ENCODE data around the gene ERN1. TPM values are rescaled to one million over a fixed set of nuclear protein-coding genes. Genes with fewer than 3 reads are reported as not detected.

Gene ERN1
- total and polyA plus RNA-seq, 2 of the 13 experiments (the other 11 are each of a cell fraction or from before 2014, with no cell fraction given): 6.0 to 12.7 TPM

GRCh38 chr17:64003526-64004121, 126.3 kb downstream of the ERN1 start:
- intact Hi-C loops (cut with micrococcal nuclease; ENCODE audit: unreplicated experiment) (no loop called here), in situ Hi-C loops (cut with HindIII; ENCODE audit: extremely low pct_ligation_motif_present, low pct_unique_long_range_greater_than_20kb) (no loop called here)
- whole genome bisulfite sequencing (ENCODE audit: low lambda C conversion rate): 70% methylated on average over 12 of the region's 13 CpGs
- Histone ChIP-seq H3K4me3 (replicated peaks in 1 of 3; ENCODE audit: insufficient read depth in 1 of 3, low read depth in 2 of 3, low read length in 3 of 3) (no peak overlapping the region), H3K9ac (ENCODE audit: insufficient read depth, low read depth, low read length) (no peak overlapping the region), H4K20me1 (ENCODE audit: insufficient read depth, low read length) (no peaks in the 10 kb centered on the region), H3K27me3 (ENCODE audit: control insufficient read depth in 1 of 2, insufficient read depth in 2 of 2, low read length in 2 of 2) (peaks cover 0 to 3% of the 10 kb centered on the region in 2 experiments; a peak in 1 of 5 replicates), H3K79me2 (ENCODE audit: insufficient read depth, low read length) (no peaks in the 10 kb centered on the region), H3K4me2 (ENCODE audit: low read depth, low read length) (no peak overlapping the region), H3K4me1 (ENCODE audit: insufficient read depth, low read length) (peaks cover 76% of the 10 kb centered on the region), H3K9me3 (ENCODE audit: low read length) (no peaks in the 10 kb centered on the region), H3K36me3 (replicated peaks in 1 of 2; ENCODE audit: control insufficient read depth in 1 of 2, insufficient read depth in 2 of 2, low read length in 2 of 2) (no peaks in the 10 kb centered on the region), H2AFZ (ENCODE audit: low read length) (no peak overlapping the region), H3K27ac (ENCODE audit: extremely low read length, insufficient read depth, low read length) (no peak overlapping the region)
- no TSS peak for BruUV-seq (replicated peaks)
- ChIA-PET CTCF (ENCODE audit: low intra/inter-chr PET ratio, low total read pairs) (no interaction called here), POLR2A (no interaction called here)
- ATAC-seq: no peak
- TF ChIP-seq SATB2 (CRISPR knock-in tag; IDR thresholded peaks at IDR 0.05) (no peak), ZNF207 (IDR thresholded peaks at IDR 0.05; ENCODE audit: borderline replicate concordance) (no peak), NR2F1 (CRISPR knock-in tag; IDR thresholded peaks at IDR 0.05) (no peak), RBM39 (IDR thresholded peaks at IDR 0.05; ENCODE audit: low read depth, low read length, poor library complexity, severe bottlenecking) (no peak), PHF21A (CRISPR knock-in tag; IDR thresholded peaks at IDR 0.05) (no peak), NFAT5 (CRISPR knock-in tag; IDR thresholded peaks at IDR 0.05) (no peak), SALL2 (CRISPR knock-in tag; IDR thresholded peaks at IDR 0.05) (no peak), HNRNPK (IDR thresholded peaks at IDR 0.05; ENCODE audit: low read depth, low read length, poor library complexity, severe bottlenecking) (no peak), TBX2 (CRISPR knock-in tag; IDR thresholded peaks at IDR 0.05; ENCODE audit: borderline replicate concordance) (no peak), ASH2L (IDR thresholded peaks at IDR 0.05; ENCODE audit: insufficient read length, low read depth, low read length) (no peak), ZFY (CRISPR knock-in tag; IDR thresholded peaks at IDR 0.05) (no peak), NFYC (CRISPR knock-in tag; IDR thresholded peaks at IDR 0.05) (no peak), ZNF335 (CRISPR knock-in tag; IDR thresholded peaks at IDR 0.05) (no peak), REPIN1 (CRISPR knock-in tag; IDR thresholded peaks at IDR 0.05; ENCODE audit: borderline replicate concordance, low read depth) (no peak), BHLHE40 (IDR thresholded peaks at IDR 0.05; ENCODE audit: low read length) (no peak), MED1 (CRISPR knock-in tag; IDR thresholded peaks at IDR 0.05) (no peak), NR2F2 (IDR thresholded peaks at IDR 0.05; ENCODE audit: borderline replicate concordance, low read depth) (no peak)
- no peak for FAIRE-seq
- no peak for DNase-seq (ENCODE audit: low spot score)

Measured in HepG2 (cell line).